ENCODE measurements around the gene FBXO31. TPM values are rescaled to one million over a fixed set of nuclear protein-coding genes. Genes with fewer than 3 reads are reported as not detected.

The FBXO31 gene
- total and polyA plus RNA-seq, 2 experiments from 2014 or later, result 16.5 to 28.9 TPM

- 85% methylated on average over 13 of the region's 13 CpGs for WGBS (ENCODE audit: low lambda C conversion rate, missing lambda C conversion rate)
- Histone ChIP-seq H3K79me2 (no peaks in the 10 kb centered on the region), H3K4me1 (ENCODE audit: insufficient read depth) (no peaks in the 10 kb centered on the region), H3K9me2 (replicated peaks; ENCODE audit: insufficient read depth) (no peaks in the 10 kb centered on the region), H3K4me3 (no peak overlapping the region), H3K9me3 (ENCODE audit: low read depth) (no peaks in the 10 kb centered on the region), H3K4me2 (no peak overlapping the region), H4K20me1 (ENCODE audit: insufficient read depth, poor library complexity, severe bottlenecking) (no peaks in the 10 kb centered on the region), H3K27me3 (no peaks in the 10 kb centered on the region), H2AFZ (no peak overlapping the region), H3K36me3 (replicated peaks; ENCODE audit: insufficient read depth, low read depth) (no peaks in the 10 kb centered on the region), H3K27ac (no peak overlapping the region)
- TF ChIP-seq CTCF (IDR thresholded peaks at IDR 0.05; ENCODE audit: poor library complexity), result no peak
- no peak for TF ChIP-seq EZH2 (IDR thresholded peaks at IDR 0.05; ENCODE audit: borderline replicate concordance)
- no peak for TF ChIP-seq EZH2phosphoT487 (IDR thresholded peaks at IDR 0.05; ENCODE audit: low read depth, severe bottlenecking, unreplicated experiment)
- no peak for DNase-seq (ENCODE audit: low spot score)
These were observed 26.2 kb upstream of the FBXO31 start for GRCh38 chr16:87409781-87410180.

GRCh38 chr16:87409153-87409552 is 25.6 kb upstream of the FBXO31 start:
- Histone ChIP-seq H3K27me3 (no peaks in the 10 kb centered on the region), H3K79me2 (no peaks in the 10 kb centered on the region), H2AFZ (no peak overlapping the region), H3K9me3 (ENCODE audit: low read depth) (no peaks in the 10 kb centered on the region), H3K4me1 (ENCODE audit: insufficient read depth) (no peaks in the 10 kb centered on the region), H3K36me3 (replicated peaks; ENCODE audit: insufficient read depth, low read depth) (no peaks in the 10 kb centered on the region), H3K9me2 (replicated peaks; ENCODE audit: insufficient read depth) (no peaks in the 10 kb centered on the region), H3K4me2 (no peak overlapping the region), H4K20me1 (ENCODE audit: insufficient read depth, poor library complexity, severe bottlenecking) (no peaks in the 10 kb centered on the region), H3K27ac (no peak overlapping the region), H3K4me3 (no peak overlapping the region)
- 82% methylated on average over 13 of the region's 13 CpGs for WGBS (ENCODE audit: low lambda C conversion rate, missing lambda C conversion rate)
- no peak for TF ChIP-seq EZH2 (IDR thresholded peaks at IDR 0.05; ENCODE audit: borderline replicate concordance)
- DNase-seq (ENCODE audit: low spot score), result no peak

- no peak for TF ChIP-seq EZH2phosphoT487 (IDR thresholded peaks at IDR 0.05; ENCODE audit: low read depth, severe bottlenecking, unreplicated experiment)
- TF ChIP-seq EZH2 (IDR thresholded peaks at IDR 0.05; ENCODE audit: borderline replicate concordance), result no peak
- TF ChIP-seq CTCF (IDR thresholded peaks at IDR 0.05; ENCODE audit: poor library complexity), result no peak
- no peak overlapping the region for H3K4me2 ChIP-seq
These were observed 24.0 kb upstream of the FBXO31 start for GRCh38 chr16:87407511-87408112.

GRCh38 chr16:87406495-87407088 is 23.0 kb upstream of the FBXO31 start:
- H3K4me2 ChIP-seq, result no peak overlapping the region
- H4K20me1 ChIP-seq (ENCODE audit: insufficient read depth, poor library complexity, severe bottlenecking), result no peaks in the 10 kb centered on the region
- TF ChIP-seq EZH2phosphoT487 (IDR thresholded peaks at IDR 0.05; ENCODE audit: low read depth, severe bottlenecking, unreplicated experiment) (no peak), CTCF (IDR thresholded peaks at IDR 0.05; ENCODE audit: poor library complexity) (no peak), EZH2 (IDR thresholded peaks at IDR 0.05; ENCODE audit: borderline replicate concordance) (no peak)
- H3K9me2 ChIP-seq (replicated peaks; ENCODE audit: insufficient read depth), result no peaks in the 10 kb centered on the region
- H3K4me1 ChIP-seq (ENCODE audit: insufficient read depth), result no peaks in the 10 kb centered on the region
- no peaks in the 10 kb centered on the region for H3K9me3 ChIP-seq (ENCODE audit: low read depth)
- WGBS (ENCODE audit: low lambda C conversion rate, missing lambda C conversion rate), result 97% methylated on average over 14 of the region's 14 CpGs
- no peak overlapping the region for H3K27ac ChIP-seq
- no peaks in the 10 kb centered on the region for H3K27me3 ChIP-seq
- DNase-seq (ENCODE audit: low spot score), result no peak
- no peak overlapping the region for H3K4me3 ChIP-seq
- H2AFZ ChIP-seq, result no peak overlapping the region
- H3K36me3 ChIP-seq (replicated peaks; ENCODE audit: insufficient read depth, low read depth), result no peaks in the 10 kb centered on the region
- H3K79me2 ChIP-seq, result no peaks in the 10 kb centered on the region

More at GRCh38 chr16:87407511-87408112, 24.0 kb upstream of the FBXO31 start:
- H2AFZ ChIP-seq, result no peak overlapping the region
- no peak for DNase-seq (ENCODE audit: low spot score)
- no peak overlapping the region for H3K4me3 ChIP-seq
- no peaks in the 10 kb centered on the region for H3K79me2 ChIP-seq
- H3K27ac ChIP-seq, result no peak overlapping the region
- no peaks in the 10 kb centered on the region for H3K36me3 ChIP-seq (replicated peaks; ENCODE audit: insufficient read depth, low read depth)
- no peaks in the 10 kb centered on the region for H3K9me3 ChIP-seq (ENCODE audit: low read depth)
- WGBS (ENCODE audit: low lambda C conversion rate, missing lambda C conversion rate), result 91% methylated on average over 26 of the region's 26 CpGs
- H3K4me1 ChIP-seq (ENCODE audit: insufficient read depth), result no peaks in the 10 kb centered on the region
- H3K9me2 ChIP-seq (replicated peaks; ENCODE audit: insufficient read depth), result no peaks in the 10 kb centered on the region
- H3K27me3 ChIP-seq, result no peaks in the 10 kb centered on the region
- H4K20me1 ChIP-seq (ENCODE audit: insufficient read depth, poor library complexity, severe bottlenecking), result no peaks in the 10 kb centered on the region
